HEK293T (cell line): ENCODE measurements around the gene KDELR1.

ENCODE experiments used
- CTBP1 ChIP-seq: fragments of 450-650 bp; IDR thresholded peaks from 2 replicates; pipeline ENCODE4 v1.6.1; 2016; ENCODE audit warnings: borderline replicate concordance
- SP1 ChIP-seq: fragments of 450-650 bp; IDR thresholded peaks from 2 replicates; pipeline ENCODE4 v1.6.1; 2017
- ZNF384 ChIP-seq: fragments of 450-650 bp; IDR thresholded peaks from 2 replicates; pipeline ENCODE4 v1.6.1; 2016

DNA sequence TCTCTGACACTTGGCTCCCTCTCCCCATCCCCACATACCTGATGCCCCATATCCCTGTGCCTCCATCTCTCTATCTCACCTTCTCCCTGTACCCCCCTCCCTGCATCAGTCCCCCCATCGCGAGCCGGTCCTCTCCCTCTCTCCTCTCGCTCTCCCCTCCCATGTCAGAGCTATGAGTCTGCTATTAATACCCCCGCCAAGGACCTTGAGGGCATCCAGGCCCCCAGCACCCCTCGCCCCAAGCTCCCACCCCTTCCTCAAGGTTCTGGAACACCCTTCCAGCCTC is 3.8 kb upstream of the KDELR1 start:
- TF ChIP-seq ZNF384: no peak
- TF ChIP-seq CTBP1: no peak
- TF ChIP-seq SP1: no peak
